GM23248 (cell line): Measurements from ENCODE around the gene TUBGCP6.

Source experiments
- EZH2 ChIP-seq: fragments of 200-600 bp; sonication (generic); IDR thresholded peaks from 2 replicates; pipeline ENCODE4 v1.6.1; 2018; ENCODE audit warnings: antibody characterized with exemption, mild to moderate bottlenecking; ENCODE audit not compliant: insufficient read depth, poor library complexity, severe bottlenecking
- EZH2phosphoT487 ChIP-seq: fragments of 200-600 bp; sonication (generic); IDR thresholded peaks from 2 replicates; pipeline ENCODE4 v1.6.1; 2018; ENCODE audit warnings: antibody characterized with exemption, moderate library complexity, mild to moderate bottlenecking, low read depth; ENCODE audit not compliant: insufficient read depth

DNA sequence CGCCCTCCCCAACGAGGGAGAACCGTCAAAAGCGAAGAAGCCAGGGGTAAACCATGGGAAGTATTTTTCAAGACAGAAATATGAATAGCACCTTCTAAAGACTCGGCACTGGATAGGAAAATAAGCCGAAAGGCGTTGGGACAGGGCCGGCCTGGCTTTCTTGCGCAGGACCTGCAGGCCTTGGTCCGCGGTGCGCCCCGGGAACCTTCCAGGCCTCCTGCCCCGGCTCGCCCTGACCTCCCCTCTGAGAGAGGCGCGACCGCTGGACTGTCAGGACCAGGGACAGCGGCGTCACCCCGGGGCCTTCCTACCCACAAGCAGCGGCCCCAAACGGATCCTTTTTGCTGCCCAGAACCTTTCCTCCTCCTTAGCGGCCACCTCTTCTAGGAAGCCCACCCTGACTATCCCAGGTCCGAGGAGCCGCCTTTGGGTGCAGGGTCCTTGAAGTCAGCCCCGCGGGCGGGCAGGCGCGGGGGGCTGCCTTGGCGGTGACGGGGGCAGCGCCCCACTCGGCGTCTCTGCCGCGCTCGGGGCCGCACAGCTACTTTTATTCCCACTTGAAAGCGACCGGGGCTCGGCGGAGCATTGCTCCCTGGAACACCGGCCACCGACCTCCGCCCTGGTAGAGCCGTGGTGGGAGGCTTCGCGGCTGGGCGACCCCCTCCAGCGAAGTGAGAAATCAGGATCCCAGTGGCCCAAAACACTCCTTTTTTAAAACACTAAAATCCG is 26.0 kb upstream of the TUBGCP6 start:
- TF ChIP-seq EZH2 (no peak), EZH2phosphoT487 (no peak)
